HepG2 (cell line): ENCODE measurements around the gene ABTB2.
A peak's percentile ranks its signal among the peaks of the same experiment; 100 is the strongest.

ENCODE experiments used
- IRF2 ChIP-seq: IDR thresholded peaks from 2 replicates; pipeline ENCODE4 v1.6.1; 2018; ENCODE audit warnings: missing genetic modification reagents, missing compliant biosample characterization
- MTA1 ChIP-seq: sonication (generic); formaldehyde crosslinking; IDR thresholded peaks from 2 replicates; pipeline ENCODE4 v1.4.0; 2020; ENCODE audit warnings: missing genetic modification reagents, mild to moderate bottlenecking, borderline replicate concordance
- POLR2A ChIP-seq, 2 experiments: IDR thresholded peaks; 2 replicates each; pipeline ENCODE4 v1.6.1; 2011; ENCODE audit warnings: low read depth in 2 of 2, low read length in 2 of 2, mild to moderate bottlenecking in 1 of 2, moderate library complexity in 1 of 2; ENCODE audit not compliant: insufficient read depth in 1 of 2
- RFX5 ChIP-seq: IDR thresholded peaks from 2 replicates; pipeline ENCODE4 v1.6.1; 2011; ENCODE audit warnings: low read depth, low read length, improper control_type of control experiment
- ZMYM4 ChIP-seq: sonication (generic); formaldehyde crosslinking; IDR thresholded peaks from 2 replicates; pipeline ENCODE4 v1.8.1; 2023; ENCODE audit warnings: mild to moderate bottlenecking, missing genetic modification reagents
- ZNF562 ChIP-seq: sonication (generic); formaldehyde crosslinking; IDR thresholded peaks from 2 replicates; pipeline ENCODE4 v1.8.0; 2022; ENCODE audit warnings: missing genetic modification reagents, borderline replicate concordance

DNA sequence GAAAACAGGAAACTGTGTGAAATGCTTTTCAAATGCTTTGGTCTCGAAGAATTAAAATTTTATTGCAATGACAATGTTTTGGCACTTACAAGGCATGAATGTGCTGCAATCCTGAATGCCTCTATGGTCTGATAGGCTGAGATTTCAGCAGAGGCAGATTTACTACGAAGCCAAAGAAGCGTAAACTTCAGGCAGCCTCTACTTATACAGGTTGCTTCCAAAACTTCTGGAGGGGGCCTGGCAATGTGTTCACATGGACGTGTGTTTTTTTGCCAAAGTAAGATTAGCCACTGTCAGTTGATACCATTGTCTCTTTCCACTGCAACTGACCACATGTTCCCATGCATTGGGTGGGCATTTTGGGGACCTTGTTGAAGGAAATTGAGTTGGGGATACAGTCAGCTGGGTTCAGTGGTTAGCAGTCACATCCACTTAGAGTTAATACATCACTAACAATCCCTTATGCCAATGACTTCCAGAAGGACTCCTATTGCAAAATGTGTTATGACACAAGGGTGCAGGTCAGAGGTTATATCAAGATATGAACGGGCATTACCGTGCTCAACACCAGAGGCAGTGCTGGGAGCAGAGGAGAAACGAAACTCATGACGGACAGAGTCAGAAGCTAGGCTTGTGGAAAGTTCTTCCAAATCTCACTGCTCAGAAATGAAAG is 48.8 kb downstream of the ABTB2 start:
- TF ChIP-seq IRF2, result peak; percentile 66; the same call in 1 of the 2 replicates
- TF ChIP-seq ZMYM4 (CRISPR knock-in tag), result peak; percentile 72; the same call in 1 of the 2 replicates
- TF ChIP-seq POLR2A (IDR thresholded peaks at IDR 0.05; ENCODE audit: insufficient read depth in 1 of 2, low read depth in 2 of 2, low read length in 2 of 2), result no peak
- no peak for TF ChIP-seq ZNF562 (CRISPR knock-in tag)
- TF ChIP-seq MTA1 (CRISPR knock-in tag), result no peak
- TF ChIP-seq RFX5, result no peak
